ENCODE results near the gene FNDC5. TPM values are rescaled to one million over a fixed set of nuclear protein-coding genes. Genes with fewer than 3 reads are reported as not detected.

The FNDC5 gene
- total and polyA plus RNA-seq, 2 of the 13 experiments (the other 11 are each of a cell fraction or from before 2014, with no cell fraction given): 1.4 to 3.1 TPM

DNA sequence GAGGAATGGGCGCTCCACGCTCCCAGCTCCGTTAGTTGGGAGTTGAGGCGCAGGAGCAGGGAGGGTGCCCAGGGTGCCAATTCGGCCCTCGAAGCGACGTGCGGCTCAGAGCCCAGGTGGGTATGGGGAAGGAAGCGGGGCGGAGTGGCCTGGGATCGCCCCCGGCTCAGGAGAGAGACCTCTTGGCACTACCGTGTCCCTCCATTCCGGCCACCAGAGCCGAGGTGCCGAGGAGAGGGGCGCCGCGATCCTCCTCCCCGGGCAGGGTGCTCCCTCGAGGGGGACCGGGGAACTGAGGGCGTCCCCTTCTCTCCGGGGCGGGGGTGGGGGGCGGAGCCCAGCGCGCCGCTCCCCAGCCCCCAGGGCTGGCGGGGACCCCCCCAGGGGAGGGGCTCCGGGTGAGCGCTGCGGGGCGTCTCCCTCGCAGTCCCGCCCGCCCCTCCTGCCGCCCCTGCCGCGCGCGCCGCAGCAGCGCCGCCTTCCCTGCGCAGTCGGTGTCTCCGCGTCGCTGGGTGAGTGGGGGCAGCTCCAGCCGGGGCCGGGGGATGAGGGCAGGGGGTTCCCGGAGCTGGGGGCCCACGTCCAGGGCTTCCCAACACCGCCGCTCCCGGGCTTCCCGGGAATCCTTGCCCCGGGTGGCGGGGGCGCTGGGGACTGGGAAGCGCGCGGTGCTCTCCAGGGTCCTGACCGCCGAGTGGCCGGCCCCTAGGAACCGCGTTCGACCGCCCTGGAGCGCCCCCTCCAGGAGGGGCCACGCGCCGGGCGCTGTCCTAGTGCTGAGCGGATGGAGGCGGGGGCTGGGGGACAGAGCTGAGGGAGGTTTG lies 15.5 kb upstream of the FNDC5 start, which contains the start of gene HPCA (continued):
- TF ChIP-seq, protein P1, sequence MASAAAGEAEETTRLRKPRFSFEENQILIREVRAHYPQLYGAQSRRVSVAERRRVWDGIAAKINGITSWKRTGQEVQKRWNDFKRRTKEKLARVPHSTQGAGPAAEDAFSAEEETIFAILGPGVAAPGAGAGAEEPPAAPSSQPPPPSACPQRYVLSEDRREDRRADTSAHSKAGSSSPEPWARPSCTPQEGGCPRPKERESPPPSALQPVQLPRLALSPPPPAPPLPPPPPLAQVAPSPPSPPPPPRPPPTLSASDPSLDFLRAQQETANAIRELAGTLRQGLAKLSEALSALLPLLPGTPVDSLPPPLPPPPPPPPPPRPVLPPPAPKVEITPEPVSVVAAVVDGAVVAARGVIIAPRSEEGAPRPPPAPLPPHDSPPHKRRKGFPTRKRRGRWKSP (CRISPR knock-in tag; IDR thresholded peaks at IDR 0.05): peak; percentile 89
- TF ChIP-seq, protein P2, sequence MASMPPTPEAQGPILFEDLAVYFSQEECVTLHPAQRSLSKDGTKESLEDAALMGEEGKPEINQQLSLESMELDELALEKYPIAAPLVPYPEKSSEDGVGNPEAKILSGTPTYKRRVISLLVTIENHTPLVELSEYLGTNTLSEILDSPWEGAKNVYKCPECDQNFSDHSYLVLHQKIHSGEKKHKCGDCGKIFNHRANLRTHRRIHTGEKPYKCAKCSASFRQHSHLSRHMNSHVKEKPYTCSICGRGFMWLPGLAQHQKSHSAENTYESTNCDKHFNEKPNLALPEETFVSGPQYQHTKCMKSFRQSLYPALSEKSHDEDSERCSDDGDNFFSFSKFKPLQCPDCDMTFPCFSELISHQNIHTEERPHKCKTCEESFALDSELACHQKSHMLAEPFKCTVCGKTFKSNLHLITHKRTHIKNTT (CRISPR knock-in tag; IDR thresholded peaks at IDR 0.05): no peak
- 0 out of 2 replicates have a peak, but pooled peaks have one; percentile 67 for TF ChIP-seq ZBTB8A (CRISPR knock-in tag; IDR thresholded peaks at IDR 0.05; ENCODE audit: borderline replicate concordance, low read depth)
- peak; percentile 91 for TF ChIP-seq ZSCAN30 (CRISPR knock-in tag; IDR thresholded peaks at IDR 0.05)
- peak; percentile 99 for TF ChIP-seq CHCHD3 (CRISPR knock-in tag; IDR thresholded peaks at IDR 0.05)
- TF ChIP-seq PCBP2 (optimal IDR thresholded peaks at IDR 0.05; ENCODE audit: low read depth, low read length, poor library complexity, severe bottlenecking): no peak
- TF ChIP-seq MYNN (CRISPR knock-in tag; IDR thresholded peaks at IDR 0.05; ENCODE audit: low read depth): peak; percentile 97
- TF ChIP-seq, protein P3, sequence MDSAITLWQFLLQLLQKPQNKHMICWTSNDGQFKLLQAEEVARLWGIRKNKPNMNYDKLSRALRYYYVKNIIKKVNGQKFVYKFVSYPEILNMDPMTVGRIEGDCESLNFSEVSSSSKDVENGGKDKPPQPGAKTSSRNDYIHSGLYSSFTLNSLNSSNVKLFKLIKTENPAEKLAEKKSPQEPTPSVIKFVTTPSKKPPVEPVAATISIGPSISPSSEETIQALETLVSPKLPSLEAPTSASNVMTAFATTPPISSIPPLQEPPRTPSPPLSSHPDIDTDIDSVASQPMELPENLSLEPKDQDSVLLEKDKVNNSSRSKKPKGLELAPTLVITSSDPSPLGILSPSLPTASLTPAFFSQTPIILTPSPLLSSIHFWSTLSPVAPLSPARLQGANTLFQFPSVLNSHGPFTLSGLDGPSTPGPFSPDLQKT (CRISPR knock-in tag; IDR thresholded peaks at IDR 0.05; ENCODE audit: borderline replicate concordance): peak; percentile 76; the same call in 1 of the 2 replicates
- peak; percentile 99 for TF ChIP-seq KLF6 (CRISPR knock-in tag; IDR thresholded peaks at IDR 0.05)
- peak; percentile 90; the same call in 1 of the 2 replicates for TF ChIP-seq ZNF484 (CRISPR knock-in tag; IDR thresholded peaks at IDR 0.05; ENCODE audit: borderline replicate concordance, low read depth)
- peak; percentile 44; the same call in 1 of the 2 replicates for TF ChIP-seq ZNF644 (CRISPR knock-in tag; IDR thresholded peaks at IDR 0.05; ENCODE audit: low read depth)
- peak; percentile 99 for TF ChIP-seq HES4 (CRISPR knock-in tag; IDR thresholded peaks at IDR 0.05; ENCODE audit: borderline replicate concordance)
- peak; percentile 93 for TF ChIP-seq ZNF749 (CRISPR knock-in tag; IDR thresholded peaks at IDR 0.05; ENCODE audit: borderline replicate concordance)
- peak; percentile 91; the same call in 1 of the 2 replicates for TF ChIP-seq RELA (CRISPR knock-in tag; IDR thresholded peaks at IDR 0.05)
- TF ChIP-seq, protein P4, sequence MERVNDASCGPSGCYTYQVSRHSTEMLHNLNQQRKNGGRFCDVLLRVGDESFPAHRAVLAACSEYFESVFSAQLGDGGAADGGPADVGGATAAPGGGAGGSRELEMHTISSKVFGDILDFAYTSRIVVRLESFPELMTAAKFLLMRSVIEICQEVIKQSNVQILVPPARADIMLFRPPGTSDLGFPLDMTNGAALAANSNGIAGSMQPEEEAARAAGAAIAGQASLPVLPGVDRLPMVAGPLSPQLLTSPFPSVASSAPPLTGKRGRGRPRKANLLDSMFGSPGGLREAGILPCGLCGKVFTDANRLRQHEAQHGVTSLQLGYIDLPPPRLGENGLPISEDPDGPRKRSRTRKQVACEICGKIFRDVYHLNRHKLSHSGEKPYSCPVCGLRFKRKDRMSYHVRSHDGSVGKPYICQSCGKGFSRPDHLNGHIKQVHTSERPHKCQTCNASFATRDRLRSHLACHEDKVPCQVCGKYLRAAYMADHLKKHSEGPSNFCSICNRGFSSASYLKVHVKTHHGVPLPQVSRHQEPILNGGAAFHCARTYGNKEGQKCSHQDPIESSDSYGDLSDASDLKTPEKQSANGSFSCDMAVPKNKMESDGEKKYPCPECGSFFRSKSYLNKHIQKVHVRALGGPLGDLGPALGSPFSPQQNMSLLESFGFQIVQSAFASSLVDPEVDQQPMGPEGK (CRISPR knock-in tag; IDR thresholded peaks at IDR 0.05): peak; percentile 90
- peak; percentile 32 for TF ChIP-seq HNRNPLL (IDR thresholded peaks at IDR 0.05; ENCODE audit: low read depth, low read length, poor library complexity, severe bottlenecking)
- no peak for TF ChIP-seq NBN (conservative IDR thresholded peaks at IDR 0.05)
- TF ChIP-seq ZMYM3 (CRISPR knock-in tag; IDR thresholded peaks at IDR 0.05): no peak
- peak; percentile 41; the same call in 1 of the 2 replicates for TF ChIP-seq HMG20A (CRISPR knock-in tag; IDR thresholded peaks at IDR 0.05; ENCODE audit: borderline replicate concordance)
- TF ChIP-seq, protein P5, sequence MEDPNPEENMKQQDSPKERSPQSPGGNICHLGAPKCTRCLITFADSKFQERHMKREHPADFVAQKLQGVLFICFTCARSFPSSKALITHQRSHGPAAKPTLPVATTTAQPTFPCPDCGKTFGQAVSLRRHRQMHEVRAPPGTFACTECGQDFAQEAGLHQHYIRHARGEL (CRISPR knock-in tag; IDR thresholded peaks at IDR 0.05): 0 out of 2 replicates have a peak, but pooled peaks have one; percentile 72
- peak; percentile 98 for TF ChIP-seq ZSCAN21 (CRISPR knock-in tag; IDR thresholded peaks at IDR 0.05; ENCODE audit: borderline replicate concordance)
- TF ChIP-seq ZMYM2 (CRISPR knock-in tag; IDR thresholded peaks at IDR 0.05): 0 out of 2 replicates have a peak, but pooled peaks have one; percentile 43
